ENCODE data around the gene CHST8. TPM values are rescaled to one million over a fixed set of nuclear protein-coding genes. Genes with fewer than 3 reads are reported as not detected.

Gene CHST8, protein sequence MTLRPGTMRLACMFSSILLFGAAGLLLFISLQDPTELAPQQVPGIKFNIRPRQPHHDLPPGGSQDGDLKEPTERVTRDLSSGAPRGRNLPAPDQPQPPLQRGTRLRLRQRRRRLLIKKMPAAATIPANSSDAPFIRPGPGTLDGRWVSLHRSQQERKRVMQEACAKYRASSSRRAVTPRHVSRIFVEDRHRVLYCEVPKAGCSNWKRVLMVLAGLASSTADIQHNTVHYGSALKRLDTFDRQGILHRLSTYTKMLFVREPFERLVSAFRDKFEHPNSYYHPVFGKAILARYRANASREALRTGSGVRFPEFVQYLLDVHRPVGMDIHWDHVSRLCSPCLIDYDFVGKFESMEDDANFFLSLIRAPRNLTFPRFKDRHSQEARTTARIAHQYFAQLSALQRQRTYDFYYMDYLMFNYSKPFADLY
- 0.10 to 0.35 TPM (median 0.15 TPM) in 5 replicates for total RNA-seq (2022; extraction: Qiagen RNA extraction)

GRCh38 chr19:33621811-33622504 is at the start of gene CHST8:
Gene CHST8 (plus strand): TSS chr19:33621953. CDS start chr19:33689262, 67,309 bp downstream.

DNA sequence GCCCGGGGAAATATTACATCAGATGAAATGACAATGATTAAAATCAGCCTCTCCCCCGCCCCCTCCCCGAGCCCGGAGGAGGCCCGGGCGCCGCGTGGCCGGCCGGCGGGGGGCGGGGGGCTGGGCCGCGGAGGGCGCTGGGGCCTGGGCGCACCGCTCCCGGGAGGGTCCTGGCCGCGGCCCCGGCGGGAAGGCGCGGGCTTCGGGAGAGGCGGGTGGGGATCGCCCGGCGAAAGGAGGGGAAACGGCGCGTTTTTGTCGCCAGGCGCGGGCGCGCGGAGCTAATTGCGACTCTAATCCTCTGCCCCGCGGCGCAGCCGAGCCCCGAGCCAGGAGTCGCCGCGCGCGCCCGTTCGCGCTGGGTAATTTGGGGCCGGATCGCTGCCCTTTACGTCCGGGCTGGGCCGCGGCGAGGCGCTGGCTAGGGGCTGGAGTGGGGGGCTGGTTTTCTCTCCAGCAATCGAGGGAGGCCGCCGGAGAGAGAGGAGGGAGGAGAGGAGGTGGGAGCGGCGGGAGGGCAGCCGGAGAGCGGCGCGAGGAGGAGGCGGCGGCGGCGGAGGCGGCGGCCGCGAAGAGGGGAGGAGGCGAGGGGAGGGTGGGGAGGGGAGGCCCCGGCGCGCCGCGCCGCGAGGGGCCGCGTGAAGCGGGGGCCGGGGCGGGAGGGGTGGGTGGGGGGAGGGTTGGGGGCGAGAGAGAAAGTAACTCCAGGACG is 174.6 kb downstream of the CHST8 start, which contains the start of gene KCTD15:
Gene KCTD15, plus strand, starts transcription at position 707 of the 712 bp plus-strand sequence. CDS start 3,585 bp downstream, outside the sequence.

Other genes with a start within 250 kb of the CHST8 start
- gene CEBPG, start 248.2 kb upstream of the CHST8 start, total RNA-seq (2022; extraction: Qiagen RNA extraction), result 36.9 to 44.1 TPM (median 40.5 TPM) in 5 replicates
- 113 to 122 TPM (median 119 TPM) in 5 replicates for gene PEPD, start 100.2 kb upstream of the CHST8 start, total RNA-seq (2022; extraction: Qiagen RNA extraction)
- 48.5 to 57.6 TPM (median 53.5 TPM) in 5 replicates for gene KCTD15, start 174.9 kb downstream of the CHST8 start, total RNA-seq (2022; extraction: Qiagen RNA extraction)

All from A549 treated with Hydrocortisone at 1 μM for 4 hours (cell line).